HCT116 (cell line): ENCODE data around the gene CAB39L.

Source experiments
- EZH2 ChIP-seq: fragments of 200-600 bp; sonication (generic); IDR thresholded peaks from 2 replicates; pipeline ENCODE4 v1.6.1; 2017; ENCODE audit warnings: antibody characterized with exemption, mixed run types
- EZH2phosphoT487 ChIP-seq: fragments of 200-600 bp; IDR thresholded peaks from 2 replicates; pipeline ENCODE4 v1.6.1; 2018; ENCODE audit warnings: antibody characterized with exemption, borderline replicate concordance
- POLR2AphosphoS5 ChIP-seq: IDR thresholded peaks from 2 replicates; pipeline ENCODE4 v1.6.1; 2011; ENCODE audit warnings: mild to moderate bottlenecking, low read depth, low read length, moderate library complexity
- RAD21 ChIP-seq: IDR thresholded peaks from 2 replicates; pipeline ENCODE4 v1.6.1; 2012; ENCODE audit warnings: low read depth, mild to moderate bottlenecking
- TF ChIP-seq, protein P1 (sequence below), 3 experiments: fragments of 200-600 bp in 1 of 3; sonication (generic) in 1 of 3; IDR thresholded peaks in 2 of 3; conservative IDR thresholded peaks in 1 of 3; 2 replicates each; pipeline ENCODE4 v1.5.1; 2012 to 2017; ENCODE audit warnings: low read depth in 2 of 3, low read length in 2 of 3, antibody characterized with exemption in 1 of 3, borderline replicate concordance in 1 of 3, control low read depth in 1 of 3, mild to moderate bottlenecking in 1 of 3, mixed read lengths in 1 of 3, mixed run types in 1 of 3, moderate library complexity in 1 of 3; ENCODE audit not compliant: insufficient read depth in 1 of 3

DNA sequence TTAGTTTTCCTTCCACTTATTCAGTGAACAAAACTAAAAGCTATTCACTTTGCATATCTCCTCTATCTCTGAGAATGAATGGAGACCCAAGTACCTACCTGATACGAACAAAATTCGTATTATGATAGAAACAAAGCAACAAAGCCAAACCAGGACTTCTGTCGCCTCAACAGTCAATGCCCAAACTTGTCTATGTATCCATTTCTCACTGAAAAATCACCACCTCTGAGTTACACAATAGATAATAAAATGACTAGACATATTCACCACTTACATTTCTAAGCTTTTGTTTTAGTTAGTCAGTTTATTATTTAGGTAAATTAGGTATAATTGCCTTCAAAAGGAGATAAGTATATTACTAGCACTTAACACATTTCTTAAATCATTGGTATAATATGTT, 67.7 kb downstream of the CAB39L start:
- no peak for TF ChIP-seq RAD21
- no peak for TF ChIP-seq EZH2phosphoT487
- TF ChIP-seq, protein P1, sequence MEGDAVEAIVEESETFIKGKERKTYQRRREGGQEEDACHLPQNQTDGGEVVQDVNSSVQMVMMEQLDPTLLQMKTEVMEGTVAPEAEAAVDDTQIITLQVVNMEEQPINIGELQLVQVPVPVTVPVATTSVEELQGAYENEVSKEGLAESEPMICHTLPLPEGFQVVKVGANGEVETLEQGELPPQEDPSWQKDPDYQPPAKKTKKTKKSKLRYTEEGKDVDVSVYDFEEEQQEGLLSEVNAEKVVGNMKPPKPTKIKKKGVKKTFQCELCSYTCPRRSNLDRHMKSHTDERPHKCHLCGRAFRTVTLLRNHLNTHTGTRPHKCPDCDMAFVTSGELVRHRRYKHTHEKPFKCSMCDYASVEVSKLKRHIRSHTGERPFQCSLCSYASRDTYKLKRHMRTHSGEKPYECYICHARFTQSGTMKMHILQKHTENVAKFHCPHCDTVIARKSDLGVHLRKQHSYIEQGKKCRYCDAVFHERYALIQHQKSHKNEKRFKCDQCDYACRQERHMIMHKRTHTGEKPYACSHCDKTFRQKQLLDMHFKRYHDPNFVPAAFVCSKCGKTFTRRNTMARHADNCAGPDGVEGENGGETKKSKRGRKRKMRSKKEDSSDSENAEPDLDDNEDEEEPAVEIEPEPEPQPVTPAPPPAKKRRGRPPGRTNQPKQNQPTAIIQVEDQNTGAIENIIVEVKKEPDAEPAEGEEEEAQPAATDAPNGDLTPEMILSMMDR (IDR thresholded peaks at IDR 0.05 in 2 of 3, conservative IDR thresholded peaks at IDR 0.05 in 1 of 3; ENCODE audit: borderline replicate concordance in 1 of 3, insufficient read depth in 1 of 3, low read depth in 2 of 3, low read length in 2 of 3) = no peak
- no peak for TF ChIP-seq POLR2AphosphoS5
- no peak for TF ChIP-seq EZH2
